Mesendoderm (in vitro differentiated cells): ENCODE measurements around the gene MARCHF5.
"Not testable (repeated sequence)": the region's sequence is repeated elsewhere in the genome, so short reads cannot be mapped to it uniquely, and the experiment has no call there.

ENCODE experiments used
- DNase-seq: peaks from one replicate; pipeline ENCODE4 v3.0.0; 2013
- H2AK5ac ChIP-seq: 2 replicates; pipeline ENCODE4 v1.6.1; 2013; ENCODE audit warnings: low read length, inconsistent platforms
- H2BK120ac ChIP-seq: 2 replicates; pipeline ENCODE4 v1.6.1; 2013; ENCODE audit warnings: low read depth, mild to moderate bottlenecking, low read length, moderate library complexity, mixed read lengths
- H2BK15ac ChIP-seq: replicated peaks from 2 replicates; pipeline ENCODE4 v1.6.1; 2013; ENCODE audit warnings: low read depth, mild to moderate bottlenecking, moderate library complexity
- H2BK5ac ChIP-seq: 2 replicates; pipeline ENCODE4 v1.6.1; 2013; ENCODE audit warnings: low read length, inconsistent platforms
- H3K18ac ChIP-seq: 2 replicates; pipeline ENCODE4 v1.6.1; 2013; ENCODE audit warnings: mild to moderate bottlenecking, low read length, mixed read lengths
- H3K23ac ChIP-seq: one replicate; pipeline ENCODE4 v1.6.1; 2013; ENCODE audit warnings: low read length
- H3K27ac ChIP-seq: 2 replicates; pipeline ENCODE4 v1.5.1; 2013; ENCODE audit warnings: low read depth, mild to moderate bottlenecking, inconsistent platforms, low read length, moderate library complexity
- H3K27me3 ChIP-seq: 2 replicates; pipeline ENCODE4 v1.6.1; 2013; ENCODE audit warnings: low read length, control low read depth, mild to moderate bottlenecking, inconsistent platforms; ENCODE audit not compliant: insufficient read depth, poor library complexity
- H3K36me3 ChIP-seq: 2 replicates; pipeline ENCODE4 v1.6.1; 2013; ENCODE audit warnings: low read length, inconsistent platforms; ENCODE audit not compliant: control insufficient read depth, insufficient read depth
- H3K4ac ChIP-seq: one replicate; pipeline ENCODE4 v1.6.1; 2013; ENCODE audit warnings: low read depth, mild to moderate bottlenecking, low read length, moderate library complexity
- H3K4me1 ChIP-seq: 2 replicates; pipeline ENCODE4 v1.6.1; 2013; ENCODE audit warnings: low read depth, low read length, inconsistent platforms; ENCODE audit not compliant: control insufficient read depth
- H3K4me2 ChIP-seq: 2 replicates; pipeline ENCODE4 v1.6.1; 2013; ENCODE audit warnings: low read length
- H3K4me3 ChIP-seq: 2 replicates; pipeline ENCODE4 v1.5.1; 2013; ENCODE audit warnings: mild to moderate bottlenecking, low read length
- H3K56ac ChIP-seq: one replicate; pipeline ENCODE4 v1.6.1; 2013; ENCODE audit warnings: low read length
- H3K79me1 ChIP-seq: 2 replicates; pipeline ENCODE4 v1.6.1; 2013; ENCODE audit warnings: low read length, inconsistent platforms
- H3K79me2 ChIP-seq: 2 replicates; pipeline ENCODE4 v1.6.1; 2013; ENCODE audit warnings: mild to moderate bottlenecking, low read length; ENCODE audit not compliant: control insufficient read depth, insufficient read depth
- H3K9ac ChIP-seq: 2 replicates; pipeline ENCODE4 v1.6.1; 2013; ENCODE audit warnings: low read length, inconsistent platforms
- H4K5ac ChIP-seq: one replicate; pipeline ENCODE4 v1.6.1; 2013; ENCODE audit warnings: low read length
- H4K8ac ChIP-seq: one replicate; pipeline ENCODE4 v1.6.1; 2013; ENCODE audit warnings: low read depth, mild to moderate bottlenecking, control low read depth, low read length, moderate library complexity
- WGBS: extraction: QIAGEN DNeasy Blood & Tissue Kit; methylation state at CpG from one replicate; pipeline ENCODE4 v1.1.7; 2013; ENCODE audit warnings: low lambda C conversion rate, missing lambda C conversion rate; ENCODE audit not compliant: insufficient coverage; ENCODE audit errors: extremely low coverage; 5-methylcytosine and 5-hydroxymethylcytosine counted together

Gene MARCHF5

GRCh38 chr10:92382631-92383030 is 91.7 kb downstream of the MARCHF5 start:
- H3K4me2 ChIP-seq, result no peak overlapping the region
- H3K79me2 ChIP-seq, result no peaks in the 10 kb centered on the region
- H3K4me3 ChIP-seq, result no peak overlapping the region
- peak overlapping the region; percentile 95 for H2BK5ac ChIP-seq
- no peak overlapping the region for H3K18ac ChIP-seq
- H3K27me3 ChIP-seq, result no peaks in the 10 kb centered on the region
- H3K23ac ChIP-seq, result no peak overlapping the region
- H4K8ac ChIP-seq, result no peak overlapping the region
- no peak overlapping the region for H2BK120ac ChIP-seq
- H2AK5ac ChIP-seq, result no peak overlapping the region
- H4K5ac ChIP-seq, result no peak overlapping the region
- H3K27ac ChIP-seq, result peak overlapping the region; percentile 93
- no peaks in the 10 kb centered on the region for H3K79me1 ChIP-seq
- WGBS, result no CpG with 5 or more reads among the region's 4 CpGs
- H3K9ac ChIP-seq, result no peak overlapping the region
- peak; percentile 81 for DNase-seq
- peaks cover 6% of the 10 kb centered on the region for H3K4me1 ChIP-seq
- H3K4ac ChIP-seq, result no peak overlapping the region
- H3K36me3 ChIP-seq, result no peaks in the 10 kb centered on the region
- no peak overlapping the region for H3K56ac ChIP-seq
- no peak overlapping the region for H2BK15ac ChIP-seq

GRCh38 chr10:92384741-92385140 is 93.8 kb downstream of the MARCHF5 start:
- Histone ChIP-seq H3K4ac (no peak overlapping the region), H2BK120ac (no peak overlapping the region), H3K36me3 (no peaks in the 10 kb centered on the region), H3K18ac (no peak overlapping the region), H3K4me3 (no peak overlapping the region), H4K8ac (no peak overlapping the region), H3K79me2 (no peaks in the 10 kb centered on the region), H2AK5ac (no peak overlapping the region), H3K27ac (no peak overlapping the region), H3K56ac (no peak overlapping the region), H3K27me3 (no peaks in the 10 kb centered on the region), H3K79me1 (no peaks in the 10 kb centered on the region), H2BK5ac (no peak overlapping the region), H3K4me1 (peaks cover 4% of the 10 kb centered on the region), H3K23ac (no peak overlapping the region), H2BK15ac (no peak overlapping the region), H3K9ac (no peak overlapping the region), H4K5ac (no peak overlapping the region), H3K4me2 (no peak overlapping the region)
- no CpG with 5 or more reads among the region's 2 CpGs for WGBS
- DNase-seq, result no peak

GRCh38 chr10:92385831-92386230 is 94.9 kb downstream of the MARCHF5 start:
- Histone ChIP-seq H4K8ac (no peak overlapping the region), H3K4me2 (no peak overlapping the region), H3K36me3 (no peaks in the 10 kb centered on the region), H3K79me2 (no peaks in the 10 kb centered on the region), H3K23ac (no peak overlapping the region), H3K4ac (no peak overlapping the region), H2BK5ac (no peak overlapping the region), H3K27ac (no peak overlapping the region), H2BK15ac (no peak overlapping the region), H2BK120ac (no peak overlapping the region), H2AK5ac (no peak overlapping the region), H3K9ac (no peak overlapping the region), H3K18ac (no peak overlapping the region), H3K27me3 (no peaks in the 10 kb centered on the region), H3K4me1 (peaks cover 4% of the 10 kb centered on the region), H3K56ac (no peak overlapping the region), H3K79me1 (no peaks in the 10 kb centered on the region), H4K5ac (no peak overlapping the region), H3K4me3 (no peak overlapping the region)
- WGBS, result no CpG with 5 or more reads among the region's 2 CpGs
- DNase-seq, result no peak

- H3K9ac ChIP-seq, result no peak overlapping the region
- no peaks in the 10 kb centered on the region for H3K79me1 ChIP-seq
- peaks cover 2% of the 10 kb centered on the region for H3K4me1 ChIP-seq
- no peak overlapping the region for H3K4me2 ChIP-seq
- no peak overlapping the region for H2BK15ac ChIP-seq
- H3K36me3 ChIP-seq, result no peaks in the 10 kb centered on the region
- H3K56ac ChIP-seq, result no peak overlapping the region
- H3K18ac ChIP-seq, result no peak overlapping the region
- no CpG with 5 or more reads among the region's 11 CpGs for WGBS
- no peak overlapping the region for H4K5ac ChIP-seq
- no peak overlapping the region for H2BK5ac ChIP-seq
- no peak overlapping the region for H3K23ac ChIP-seq
- H3K27me3 ChIP-seq, result no peaks in the 10 kb centered on the region
- H2AK5ac ChIP-seq, result no peak overlapping the region
- no peak overlapping the region for H3K27ac ChIP-seq
- H3K4me3 ChIP-seq, result no peak overlapping the region
- H4K8ac ChIP-seq, result no peak overlapping the region
- DNase-seq, result peak; percentile 98
- H3K79me2 ChIP-seq, result no peaks in the 10 kb centered on the region
- no peak overlapping the region for H2BK120ac ChIP-seq
- H3K4ac ChIP-seq, result no peak overlapping the region
Measured at GRCh38 chr10:92387289-92387940, 96.4 kb downstream of the MARCHF5 start.

GRCh38 chr10:92393173-92393572 is 102.2 kb downstream of the MARCHF5 start:
- not testable (repeated sequence) for H3K79me2 ChIP-seq, H3K36me3 ChIP-seq, H3K4me1 ChIP-seq, H2BK15ac ChIP-seq, H3K79me1 ChIP-seq, H4K5ac ChIP-seq, H2AK5ac ChIP-seq, H3K23ac ChIP-seq, H2BK5ac ChIP-seq, DNase-seq, H3K27me3 ChIP-seq, H3K4ac ChIP-seq, H2BK120ac ChIP-seq, H4K8ac ChIP-seq, H3K4me3 ChIP-seq, H3K4me2 ChIP-seq, H3K9ac ChIP-seq, H3K18ac ChIP-seq, H3K27ac ChIP-seq, H3K56ac ChIP-seq
- WGBS, result no CpG with 5 or more reads among the region's 1 CpG

GRCh38 chr10:92395271-92395670 is 104.3 kb downstream of the MARCHF5 start:
- WGBS, result no CpG with 5 or more reads among the region's 4 CpGs
- no peaks in the 10 kb centered on the region for H3K36me3 ChIP-seq
- no peak overlapping the region for H3K9ac ChIP-seq
- no peak overlapping the region for H3K56ac ChIP-seq
- H4K5ac ChIP-seq, result no peak overlapping the region
- H2AK5ac ChIP-seq, result no peak overlapping the region
- no peaks in the 10 kb centered on the region for H3K79me2 ChIP-seq
- no peaks in the 10 kb centered on the region for H3K4me1 ChIP-seq
- H2BK5ac ChIP-seq, result no peak overlapping the region
- no peak overlapping the region for H2BK15ac ChIP-seq
- no peak overlapping the region for H3K18ac ChIP-seq
- no peak for DNase-seq
- H3K4ac ChIP-seq, result no peak overlapping the region
- H3K27me3 ChIP-seq, result no peaks in the 10 kb centered on the region
- H3K4me3 ChIP-seq, result no peak overlapping the region
- no peak overlapping the region for H2BK120ac ChIP-seq
- no peak overlapping the region for H3K27ac ChIP-seq
- H3K4me2 ChIP-seq, result no peak overlapping the region
- no peaks in the 10 kb centered on the region for H3K79me1 ChIP-seq
- no peak overlapping the region for H4K8ac ChIP-seq
- H3K23ac ChIP-seq, result no peak overlapping the region
